ENCODE data around the gene STK38. TPM values are rescaled to one million over a fixed set of nuclear protein-coding genes. Genes with fewer than 3 reads are reported as not detected.

STK38 gene
- total and polyA plus RNA-seq, 2 of the 4 experiments (the other 2 are of a cell fraction), result 10.6 to 19.7 TPM

GRCh38 chr6:36493319-36493718, 54.0 kb downstream of the STK38 start:
- Histone ChIP-seq H3K4me1 (ENCODE audit: control insufficient read depth, insufficient read depth, low read length) (no peaks in the 10 kb centered on the region; the same call in 1 of the 2 replicates), H3K36me3 (ENCODE audit: control insufficient read depth, insufficient read depth, low read length) (peaks cover 23% of the 10 kb centered on the region), H3K9me3 (ENCODE audit: control insufficient read depth, insufficient read depth, low read length) (no peaks in the 10 kb centered on the region), H2AFZ (replicated peaks; ENCODE audit: low read length, poor library complexity) (no peak overlapping the region), H4K20me1 (ENCODE audit: insufficient read depth, low read length) (peaks cover 15% of the 10 kb centered on the region; the same call in 1 of the 2 replicates), H2BK120ac (ENCODE audit: low read depth, low read length) (no peak overlapping the region), H2AK9ac (replicated peaks; ENCODE audit: low read depth, low read length, poor library complexity) (no peak overlapping the region), H3K9ac (ENCODE audit: low read depth, low read length) (no peak overlapping the region), H3K14ac (replicated peaks; ENCODE audit: low read depth, low read length) (no peak overlapping the region), H3K23ac (ENCODE audit: low read depth, low read length) (no peak overlapping the region), H4K5ac (ENCODE audit: low read depth, low read length) (no peak overlapping the region), H3K4me2 (ENCODE audit: low read depth, low read length) (no peak overlapping the region), H3K79me1 (ENCODE audit: low read depth in 1 of 2, low read length in 2 of 2) (peaks cover 0 to 55% of the 10 kb centered on the region in 2 experiments; a peak in 2 of 4 replicates), H2BK5ac (ENCODE audit: low read depth, low read length, poor library complexity, severe bottlenecking) (no peak overlapping the region), H3K18ac (ENCODE audit: low read depth, low read length) (no peak overlapping the region), H3K9me1 (ENCODE audit: insufficient read depth, low read length) (peaks cover 11% of the 10 kb centered on the region; the same call in 1 of the 2 replicates), H4K91ac (ENCODE audit: insufficient read depth, low read depth, low read length) (no peak overlapping the region), H2AK5ac (ENCODE audit: low read depth, low read length) (no peak overlapping the region; the same call in 1 of the 2 replicates), H3K4me3 (ENCODE audit: insufficient read depth, low read depth, low read length) (no peak overlapping the region), H3K4ac (ENCODE audit: low read depth, low read length) (no peak overlapping the region), H4K8ac (ENCODE audit: low read depth in 2 of 2, low read length in 2 of 2) (no peak overlapping the region), H3K56ac (ENCODE audit: extremely low read depth, insufficient read depth, low read length) (no peak overlapping the region), H2BK15ac (ENCODE audit: low read depth, low read length) (no peak overlapping the region), H3K27ac (ENCODE audit: insufficient read depth, low read length) (no peak overlapping the region), H3K27me3 (ENCODE audit: control insufficient read depth, insufficient read depth, low read length) (no peaks in the 10 kb centered on the region), H2BK20ac (ENCODE audit: low read depth, low read length) (no peak overlapping the region)
- no TSS peak for BruUV-seq (replicated peaks)
- intact Hi-C loops (cut with micrococcal nuclease), result no loop called here
- DNase-seq (no peak), ATAC-seq (ENCODE audit: low read depth) (no peak)
- in situ Hi-C loops (cut with MboI; ENCODE audit: low sequenced_read_pairs), result no loop called here
- TF ChIP-seq MAFK (IDR thresholded peaks at IDR 0.05; ENCODE audit: low read depth, low read length) (no peak), CEBPB (IDR thresholded peaks at IDR 0.05; ENCODE audit: low read depth, low read length) (no peak), POLR2A (IDR thresholded peaks at IDR 0.05; ENCODE audit: low read depth, low read length) (no peak), CHD1 (IDR thresholded peaks at IDR 0.05; ENCODE audit: low read depth, low read length) (no peak), FOS (IDR thresholded peaks at IDR 0.05; ENCODE audit: low read depth, low read length) (no peak), RAD21 (IDR thresholded peaks at IDR 0.05; ENCODE audit: low read length) (no peak), NFE2L2 (IDR thresholded peaks at IDR 0.05; ENCODE audit: low read depth, low read length) (no peak), MAZ (IDR thresholded peaks at IDR 0.05; ENCODE audit: borderline replicate concordance, low read depth, low read length) (no peak)
- TF ChIP-seq, protein P1, sequence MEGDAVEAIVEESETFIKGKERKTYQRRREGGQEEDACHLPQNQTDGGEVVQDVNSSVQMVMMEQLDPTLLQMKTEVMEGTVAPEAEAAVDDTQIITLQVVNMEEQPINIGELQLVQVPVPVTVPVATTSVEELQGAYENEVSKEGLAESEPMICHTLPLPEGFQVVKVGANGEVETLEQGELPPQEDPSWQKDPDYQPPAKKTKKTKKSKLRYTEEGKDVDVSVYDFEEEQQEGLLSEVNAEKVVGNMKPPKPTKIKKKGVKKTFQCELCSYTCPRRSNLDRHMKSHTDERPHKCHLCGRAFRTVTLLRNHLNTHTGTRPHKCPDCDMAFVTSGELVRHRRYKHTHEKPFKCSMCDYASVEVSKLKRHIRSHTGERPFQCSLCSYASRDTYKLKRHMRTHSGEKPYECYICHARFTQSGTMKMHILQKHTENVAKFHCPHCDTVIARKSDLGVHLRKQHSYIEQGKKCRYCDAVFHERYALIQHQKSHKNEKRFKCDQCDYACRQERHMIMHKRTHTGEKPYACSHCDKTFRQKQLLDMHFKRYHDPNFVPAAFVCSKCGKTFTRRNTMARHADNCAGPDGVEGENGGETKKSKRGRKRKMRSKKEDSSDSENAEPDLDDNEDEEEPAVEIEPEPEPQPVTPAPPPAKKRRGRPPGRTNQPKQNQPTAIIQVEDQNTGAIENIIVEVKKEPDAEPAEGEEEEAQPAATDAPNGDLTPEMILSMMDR (conservative IDR thresholded peaks at IDR 0.05; ENCODE audit: low read depth, low read length), result no peak
- ChIA-PET CTCF (no interaction called here), POLR2A (ENCODE audit: unreplicated experiment) (no interaction called here)
- WGBS, 2 experiments (ENCODE audit: extremely low coverage in 2 of 2, insufficient read length in 1 of 2), result 93% methylated on average over 2 of the region's 6 CpGs; no CpG with 5 or more reads in 1 of the 2 experiments
- dilution Hi-C loops (cut with HindIII; ENCODE audit: low sequenced_read_pairs, unreplicated experiment), result no loop called here
